ENCODE results near the gene ADRM1.

DNA sequence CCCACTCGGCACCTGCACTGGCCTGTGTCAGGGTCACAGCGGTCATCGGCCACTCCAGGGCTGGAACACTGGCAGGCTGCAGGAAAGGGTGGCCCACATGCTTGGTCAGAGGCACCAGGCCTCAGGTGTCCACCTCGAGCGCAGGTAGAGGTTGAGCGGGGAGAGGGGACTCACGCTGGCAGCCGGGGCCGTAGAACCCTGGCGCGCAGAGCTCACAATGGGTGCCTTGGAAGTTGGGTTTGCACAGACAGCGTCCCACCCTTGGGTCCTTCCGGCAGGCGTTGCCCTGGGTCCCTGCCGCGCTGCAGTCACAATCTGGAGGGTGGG is 35.5 kb downstream of the ADRM1 start:
- TF ChIP-seq, protein P1, sequence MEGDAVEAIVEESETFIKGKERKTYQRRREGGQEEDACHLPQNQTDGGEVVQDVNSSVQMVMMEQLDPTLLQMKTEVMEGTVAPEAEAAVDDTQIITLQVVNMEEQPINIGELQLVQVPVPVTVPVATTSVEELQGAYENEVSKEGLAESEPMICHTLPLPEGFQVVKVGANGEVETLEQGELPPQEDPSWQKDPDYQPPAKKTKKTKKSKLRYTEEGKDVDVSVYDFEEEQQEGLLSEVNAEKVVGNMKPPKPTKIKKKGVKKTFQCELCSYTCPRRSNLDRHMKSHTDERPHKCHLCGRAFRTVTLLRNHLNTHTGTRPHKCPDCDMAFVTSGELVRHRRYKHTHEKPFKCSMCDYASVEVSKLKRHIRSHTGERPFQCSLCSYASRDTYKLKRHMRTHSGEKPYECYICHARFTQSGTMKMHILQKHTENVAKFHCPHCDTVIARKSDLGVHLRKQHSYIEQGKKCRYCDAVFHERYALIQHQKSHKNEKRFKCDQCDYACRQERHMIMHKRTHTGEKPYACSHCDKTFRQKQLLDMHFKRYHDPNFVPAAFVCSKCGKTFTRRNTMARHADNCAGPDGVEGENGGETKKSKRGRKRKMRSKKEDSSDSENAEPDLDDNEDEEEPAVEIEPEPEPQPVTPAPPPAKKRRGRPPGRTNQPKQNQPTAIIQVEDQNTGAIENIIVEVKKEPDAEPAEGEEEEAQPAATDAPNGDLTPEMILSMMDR (IDR thresholded peaks at IDR 0.05), result no peak
- TF ChIP-seq EZH2 (IDR thresholded peaks at IDR 0.05), result no peak

Data from neural progenitor cell (in vitro differentiated cells).